HG02852 (cell line): ENCODE data around the gene SUSD3.
A peak's percentile ranks its signal among the peaks of the same experiment; 100 is the strongest.
"Not testable (repeated sequence)": the region's sequence is repeated elsewhere in the genome, so short reads cannot be mapped to it uniquely, and the experiment has no call there.

Experiments used
- ATAC-seq: cut with Tn5 transposase; IDR thresholded peaks from one replicate; pipeline ENCODE4 v1.9.1; 2021; ENCODE audit warnings: mild to moderate bottlenecking, moderate library complexity; ENCODE audit not compliant: unreplicated experiment

SUSD3 gene

GRCh38 chr9:93058355-93059010, at the start of gene SUSD3:
Gene SUSD3, plus strand, starts transcription at chr9:93058701. Its CDS starts 42 bp downstream, at chr9:93058743.
- peak; percentile 50 for ATAC-seq

GRCh38 chr9:93009337-93010015, 49.0 kb upstream of the SUSD3 start:
- ATAC-seq: no peak

GRCh38 chr9:93010056-93010455, 48.4 kb upstream of the SUSD3 start:
- ATAC-seq: no peak

GRCh38 chr9:93010704-93011103, 47.8 kb upstream of the SUSD3 start:
- no peak for ATAC-seq

GRCh38 chr9:93011114-93011513, 47.4 kb upstream of the SUSD3 start:
- no peak for ATAC-seq

- no peak for ATAC-seq
Measured at GRCh38 chr9:93012963-93013855, 45.3 kb upstream of the SUSD3 start.

- no peak for ATAC-seq
Measured at GRCh38 chr9:93013856-93014582, 44.5 kb upstream of the SUSD3 start.

GRCh38 chr9:93015190-93015589, 43.3 kb upstream of the SUSD3 start:
- ATAC-seq: not testable (repeated sequence)

GRCh38 chr9:93017621-93018020, 40.9 kb upstream of the SUSD3 start:
- ATAC-seq: no peak

GRCh38 chr9:93020151-93020550, 38.4 kb upstream of the SUSD3 start:
- no peak for ATAC-seq

GRCh38 chr9:93020771-93021670, 37.5 kb upstream of the SUSD3 start:
- ATAC-seq: no peak

- ATAC-seq: no peak
Measured at GRCh38 chr9:93022066-93022465, 36.4 kb upstream of the SUSD3 start.

GRCh38 chr9:93022721-93023520, 35.6 kb upstream of the SUSD3 start:
- no peak for ATAC-seq

GRCh38 chr9:93023521-93023815, 35.0 kb upstream of the SUSD3 start:
- no peak for ATAC-seq

- no peak for ATAC-seq
Measured at GRCh38 chr9:93024646-93024910, 33.9 kb upstream of the SUSD3 start.

- ATAC-seq: no peak
Measured at GRCh38 chr9:93024986-93025630, 33.4 kb upstream of the SUSD3 start.

GRCh38 chr9:93025736-93026135, 32.8 kb upstream of the SUSD3 start:
- ATAC-seq: no peak

- ATAC-seq: no peak
Measured at GRCh38 chr9:93026640-93027039, 31.9 kb upstream of the SUSD3 start.

GRCh38 chr9:93027750-93028149, 30.8 kb upstream of the SUSD3 start:
- ATAC-seq: no peak
